ENCODE measurements around the gene FXYD7.

The FXYD7 gene

GRCh38 chr19:35135389-35135909 lies 7.6 kb upstream of the FXYD7 start:
- DNase-seq (ENCODE audit: low read depth): peak; percentile 42

GRCh38 chr19:35136231-35136630 lies 6.8 kb upstream of the FXYD7 start:
- TF ChIP-seq CTCF (IDR thresholded peaks at IDR 0.05; ENCODE audit: control insufficient read depth, extremely low read depth, insufficient read depth): no peak
- no peak overlapping the region for H3K4me3 ChIP-seq (ENCODE audit: low read depth, low read length)
- no peak for DNase-seq (ENCODE audit: low read depth)

More at GRCh38 chr19:35135389-35135909, 7.6 kb upstream of the FXYD7 start:
- TF ChIP-seq CTCF (IDR thresholded peaks at IDR 0.05; ENCODE audit: control insufficient read depth, extremely low read depth, insufficient read depth): peak; percentile 93
- no peak overlapping the region for H3K4me3 ChIP-seq (ENCODE audit: low read depth, low read length)

- no peak for TF ChIP-seq CTCF (IDR thresholded peaks at IDR 0.05; ENCODE audit: control insufficient read depth, extremely low read depth, insufficient read depth)
- no peak overlapping the region for H3K4me3 ChIP-seq (ENCODE audit: low read depth, low read length)
- DNase-seq (ENCODE audit: low read depth): no peak
Observed at GRCh38 chr19:35136977-35137702, 5.9 kb upstream of the FXYD7 start.

GRCh38 chr19:35138305-35138892 lies 4.7 kb upstream of the FXYD7 start, which contains the start of gene FXYD1:
TSS of gene FXYD1 (plus strand) at chr19:35138824. CDS start at chr19:35140080, 1,256 bp downstream.
- no peak for TF ChIP-seq CTCF (IDR thresholded peaks at IDR 0.05; ENCODE audit: control insufficient read depth, extremely low read depth, insufficient read depth)
- H3K4me3 ChIP-seq (ENCODE audit: low read depth, low read length): no peak within 1 kb of the TSS
- no peak for DNase-seq (ENCODE audit: low read depth)

- no peak overlapping the region for H3K4me3 ChIP-seq (ENCODE audit: low read depth, low read length)
- no peak for DNase-seq (ENCODE audit: low read depth)
- TF ChIP-seq CTCF (IDR thresholded peaks at IDR 0.05; ENCODE audit: control insufficient read depth, extremely low read depth, insufficient read depth): no peak
Observed at GRCh38 chr19:35140207-35140961, 2.7 kb upstream of the FXYD7 start.

DNA sequence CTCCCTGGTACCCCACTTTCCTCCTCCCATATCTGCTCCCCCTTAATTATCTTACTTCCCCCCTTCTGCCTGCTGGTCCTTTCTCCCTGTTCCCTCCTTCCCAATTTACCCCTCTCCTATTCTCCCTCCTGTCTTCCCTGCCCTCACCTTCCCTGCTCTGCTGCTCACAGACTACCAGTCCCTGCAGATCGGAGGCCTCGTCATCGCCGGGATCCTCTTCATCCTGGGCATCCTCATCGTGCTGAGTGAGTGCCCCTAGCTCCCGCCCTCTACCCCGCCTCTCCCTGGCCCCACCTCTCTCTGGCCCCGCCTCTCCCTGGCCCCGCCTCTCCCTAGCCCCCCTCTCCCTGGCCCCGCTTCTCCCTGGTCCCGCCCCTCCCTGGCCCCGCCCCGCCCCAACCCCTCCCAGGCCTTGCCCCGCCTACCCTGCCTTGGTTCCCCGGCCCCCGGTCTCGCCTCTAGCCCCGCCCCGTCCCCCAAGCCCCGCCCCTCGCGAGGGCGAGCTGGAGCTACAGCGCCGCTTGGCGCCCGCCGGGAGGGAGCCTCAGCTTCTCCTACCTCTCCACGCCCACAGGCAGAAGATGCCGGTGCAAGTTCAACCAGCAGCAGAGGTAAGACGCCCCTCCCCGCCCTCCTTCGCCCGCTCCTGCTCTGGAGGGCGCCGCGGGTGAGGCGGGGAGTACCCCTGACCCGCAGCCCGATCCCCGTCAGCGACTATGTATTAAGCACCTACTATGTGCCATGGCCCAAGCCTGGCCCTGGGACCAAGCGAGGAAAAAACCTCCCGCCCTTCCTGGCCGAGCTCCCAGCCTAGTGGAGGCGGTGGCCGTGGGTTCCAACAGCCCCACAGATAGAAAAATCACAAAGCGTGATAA lies 1.9 kb upstream of the FXYD7 start:
- H3K4me3 ChIP-seq (ENCODE audit: low read depth, low read length): no peak overlapping the region
- TF ChIP-seq CTCF (IDR thresholded peaks at IDR 0.05; ENCODE audit: control insufficient read depth, extremely low read depth, insufficient read depth): peak; percentile 72
- peak; percentile 58 for DNase-seq (ENCODE audit: low read depth)
